AG10803 (cell line): ENCODE data around the gene DFFB.

Experiments used
- DNase-seq: peaks from one replicate; pipeline ENCODE4 v3.0.0; 2010; ENCODE audit warnings: low read depth
- H3K4me3 ChIP-seq: 2 replicates; pipeline ENCODE4 v1.5.1; 2011; ENCODE audit warnings: mild to moderate bottlenecking, low read length, control low read depth
- TF ChIP-seq, protein P1 (sequence below): conservative IDR thresholded peaks from 2 replicates; pipeline ENCODE4 v1.5.1; 2011; ENCODE audit warnings: mild to moderate bottlenecking, low read length, control low read depth, inconsistent platforms

The DFFB gene

DNA sequence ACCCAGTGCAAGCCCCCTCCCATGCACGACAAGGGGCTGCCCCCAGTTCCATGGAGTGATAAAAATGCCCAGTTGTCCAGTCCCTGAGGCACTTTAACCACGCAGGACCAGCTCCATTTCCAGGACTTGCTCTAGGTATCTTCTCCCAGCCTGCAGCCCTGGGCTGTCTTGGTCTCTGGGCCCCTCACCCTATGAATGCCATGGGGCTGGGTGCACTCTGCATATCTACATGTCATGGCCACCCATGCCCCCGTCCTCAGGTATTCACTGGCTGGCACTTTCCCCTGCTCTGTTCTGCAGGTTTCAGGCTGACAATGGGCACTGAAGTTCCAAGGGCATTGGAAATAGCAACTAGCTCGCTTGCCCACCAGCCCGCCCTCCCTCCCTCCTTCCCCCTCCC is 62.4 kb downstream of the DFFB start:
- DNase-seq = no peak
- no peak overlapping the region for H3K4me3 ChIP-seq
- TF ChIP-seq, protein P1, sequence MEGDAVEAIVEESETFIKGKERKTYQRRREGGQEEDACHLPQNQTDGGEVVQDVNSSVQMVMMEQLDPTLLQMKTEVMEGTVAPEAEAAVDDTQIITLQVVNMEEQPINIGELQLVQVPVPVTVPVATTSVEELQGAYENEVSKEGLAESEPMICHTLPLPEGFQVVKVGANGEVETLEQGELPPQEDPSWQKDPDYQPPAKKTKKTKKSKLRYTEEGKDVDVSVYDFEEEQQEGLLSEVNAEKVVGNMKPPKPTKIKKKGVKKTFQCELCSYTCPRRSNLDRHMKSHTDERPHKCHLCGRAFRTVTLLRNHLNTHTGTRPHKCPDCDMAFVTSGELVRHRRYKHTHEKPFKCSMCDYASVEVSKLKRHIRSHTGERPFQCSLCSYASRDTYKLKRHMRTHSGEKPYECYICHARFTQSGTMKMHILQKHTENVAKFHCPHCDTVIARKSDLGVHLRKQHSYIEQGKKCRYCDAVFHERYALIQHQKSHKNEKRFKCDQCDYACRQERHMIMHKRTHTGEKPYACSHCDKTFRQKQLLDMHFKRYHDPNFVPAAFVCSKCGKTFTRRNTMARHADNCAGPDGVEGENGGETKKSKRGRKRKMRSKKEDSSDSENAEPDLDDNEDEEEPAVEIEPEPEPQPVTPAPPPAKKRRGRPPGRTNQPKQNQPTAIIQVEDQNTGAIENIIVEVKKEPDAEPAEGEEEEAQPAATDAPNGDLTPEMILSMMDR = no peak

DNA sequence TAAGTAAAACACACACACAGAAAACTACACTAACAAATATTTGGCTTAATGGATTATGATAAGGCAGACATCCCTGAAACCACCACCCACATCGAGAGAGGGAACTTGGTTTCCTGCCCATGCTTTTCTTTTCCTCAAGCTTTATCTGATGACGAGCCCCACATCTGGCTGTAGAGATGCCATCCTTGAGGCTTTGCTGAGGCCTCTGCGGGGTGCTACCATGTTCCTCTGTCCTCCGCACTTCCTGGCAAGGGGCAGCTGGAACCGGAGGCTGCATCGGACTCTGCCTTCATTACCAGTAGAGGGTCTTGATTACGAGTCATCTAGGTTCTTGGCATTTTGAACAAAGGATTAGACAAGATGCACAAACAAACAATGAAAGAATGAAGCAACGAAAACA is 64.5 kb downstream of the DFFB start:
- DNase-seq = no peak
- TF ChIP-seq, protein P1 = no peak
- no peak overlapping the region for H3K4me3 ChIP-seq

DNA sequence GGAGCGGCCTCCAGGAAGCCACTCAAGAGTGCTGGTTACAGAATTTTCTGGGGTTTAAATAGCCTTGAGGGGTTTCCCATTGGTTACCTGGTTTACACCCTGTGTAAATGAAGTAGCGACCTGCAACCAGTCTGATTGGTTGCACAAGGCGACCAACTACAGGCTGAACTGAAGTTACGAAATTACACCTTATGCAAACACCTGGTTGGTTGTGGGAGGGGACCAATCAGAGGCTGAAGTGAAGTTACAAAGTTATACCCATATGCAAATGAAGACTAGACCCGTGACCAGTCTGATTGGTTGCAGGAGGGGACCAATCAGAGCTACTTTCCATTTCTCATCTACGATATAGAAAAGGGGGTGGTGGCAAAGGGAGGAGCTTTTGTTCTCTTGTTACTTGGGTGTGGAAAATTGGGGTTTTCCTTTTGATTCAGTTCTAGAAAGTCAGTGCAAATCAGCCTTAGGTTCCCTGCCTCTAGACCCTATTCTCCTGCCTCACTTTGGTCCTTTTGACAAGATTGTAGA is 65.0 kb downstream of the DFFB start:
- H3K4me3 ChIP-seq = no peak overlapping the region
- TF ChIP-seq, protein P1 = no peak
- DNase-seq = no peak

DNA sequence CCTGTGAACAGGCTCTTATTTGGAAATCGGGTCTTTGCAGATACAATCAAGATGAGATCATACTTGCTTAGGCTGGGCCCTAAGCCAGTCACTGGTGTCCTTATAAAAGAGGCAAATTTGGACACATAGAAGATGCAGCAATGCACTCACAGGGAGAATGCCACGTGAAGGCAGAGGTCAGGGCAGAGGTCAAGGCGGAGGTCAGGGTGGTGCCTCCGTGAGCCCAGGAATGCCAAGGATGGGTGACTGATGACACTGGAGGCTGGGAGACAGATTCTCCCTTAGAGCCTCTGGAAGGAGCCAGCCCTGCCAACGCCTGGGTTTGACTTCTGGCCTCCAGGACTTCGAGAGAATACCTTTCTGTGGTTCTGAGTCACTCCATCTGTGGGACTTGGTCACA is 65.6 kb downstream of the DFFB start:
- DNase-seq = no peak
- TF ChIP-seq, protein P1 = no peak
- H3K4me3 ChIP-seq = no peak overlapping the region

DNA sequence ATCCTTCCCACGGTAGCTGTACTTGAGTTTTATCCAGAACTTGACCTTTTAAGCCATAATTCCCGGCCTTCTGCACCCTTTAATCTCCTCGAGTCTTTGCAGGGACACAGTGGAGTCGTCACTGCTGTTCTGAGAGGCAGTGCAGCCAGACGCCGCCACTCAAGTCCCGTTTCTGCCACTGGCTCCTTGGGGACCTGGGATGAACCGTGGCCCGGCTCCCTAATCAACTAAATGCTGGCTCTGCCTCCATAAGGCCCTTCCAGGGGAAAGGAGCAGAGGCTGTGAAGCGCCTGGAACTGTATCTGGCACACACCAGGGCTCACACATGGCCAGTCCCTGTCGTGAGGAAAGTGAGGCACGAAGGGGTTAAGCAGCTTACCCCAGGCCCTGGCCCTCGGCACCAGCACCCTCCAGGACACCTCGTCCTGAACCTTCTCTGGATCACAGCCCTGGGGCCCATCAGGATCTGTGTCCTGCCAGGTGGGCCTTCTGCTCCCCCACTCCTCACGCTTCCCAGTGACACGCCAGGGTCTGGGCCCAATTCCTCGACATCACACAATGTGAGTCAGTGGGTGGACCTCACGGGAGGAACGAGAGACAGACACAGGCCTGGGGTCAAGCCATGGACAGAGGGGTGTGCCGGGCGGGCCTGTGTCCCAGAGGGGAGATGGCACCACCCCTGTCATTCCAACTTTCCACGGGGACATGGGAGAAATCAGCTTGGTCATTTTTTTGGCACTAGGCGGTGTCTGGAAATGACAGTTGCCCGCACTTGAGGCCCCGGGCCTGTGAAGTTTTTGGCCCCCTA is 66.3 kb downstream of the DFFB start:
- TF ChIP-seq, protein P1 = no peak
- DNase-seq = no peak
- H3K4me3 ChIP-seq = no peak overlapping the region

DNA sequence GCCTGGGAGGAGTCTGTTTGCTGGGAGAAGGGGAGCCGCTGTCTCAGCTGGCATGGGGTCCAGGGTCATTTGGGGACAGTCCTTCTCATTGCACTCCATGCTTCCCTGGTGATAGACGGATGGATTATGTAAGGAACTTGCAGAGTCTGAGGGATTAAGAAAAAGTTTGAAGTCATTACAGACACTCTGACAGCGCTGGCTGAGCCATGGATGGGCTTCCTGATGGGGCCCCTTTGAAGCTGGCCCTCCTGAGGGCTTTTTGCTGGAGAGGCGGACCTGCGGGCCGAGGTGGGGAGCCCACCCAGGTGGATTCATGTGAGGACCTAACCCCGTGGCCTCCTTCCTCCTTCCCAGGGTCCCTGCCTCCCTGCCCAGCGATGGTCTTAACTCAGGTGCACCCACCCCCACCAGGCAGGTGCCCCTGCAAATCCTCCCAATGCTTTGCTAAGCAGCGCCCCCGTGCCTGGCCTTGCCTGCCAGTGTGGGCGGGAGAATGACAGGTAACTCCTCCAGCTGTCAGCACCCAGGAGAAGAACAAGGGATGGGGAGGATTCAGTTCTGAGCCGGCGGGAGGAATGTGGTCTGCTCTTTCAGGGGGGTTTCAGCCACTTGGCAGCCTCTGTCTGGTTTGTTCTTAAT is 67.0 kb downstream of the DFFB start:
- TF ChIP-seq, protein P1 = no peak
- no peak for DNase-seq
- no peak overlapping the region for H3K4me3 ChIP-seq

DNA sequence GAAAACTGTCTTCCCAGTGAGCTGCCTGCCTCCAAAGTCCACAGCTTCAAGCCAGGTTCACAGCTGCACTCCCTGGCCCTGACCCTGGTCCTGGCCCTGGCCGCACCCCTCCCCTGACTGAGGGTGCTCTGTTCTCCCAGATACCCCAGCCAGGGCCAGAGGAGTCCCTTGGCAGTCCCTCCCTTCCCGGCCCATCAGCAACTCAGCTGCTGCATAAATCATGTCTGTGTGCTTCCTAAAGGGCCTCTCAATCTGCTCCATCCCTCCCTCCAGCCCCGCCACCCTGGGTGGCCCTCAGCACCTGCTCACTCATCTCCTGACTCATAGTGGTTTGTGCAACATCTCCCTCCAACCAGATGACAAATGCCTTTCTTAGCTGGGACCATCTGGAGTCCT is 67.5 kb downstream of the DFFB start:
- DNase-seq = no peak
- TF ChIP-seq, protein P1 = no peak
- no peak overlapping the region for H3K4me3 ChIP-seq
